Measurements from ENCODE around the gene VAX1.
"Not testable (repeated sequence)": the region's sequence is repeated elsewhere in the genome, so short reads cannot be mapped to it uniquely, and the experiment has no call there.

The VAX1 gene

DNA sequence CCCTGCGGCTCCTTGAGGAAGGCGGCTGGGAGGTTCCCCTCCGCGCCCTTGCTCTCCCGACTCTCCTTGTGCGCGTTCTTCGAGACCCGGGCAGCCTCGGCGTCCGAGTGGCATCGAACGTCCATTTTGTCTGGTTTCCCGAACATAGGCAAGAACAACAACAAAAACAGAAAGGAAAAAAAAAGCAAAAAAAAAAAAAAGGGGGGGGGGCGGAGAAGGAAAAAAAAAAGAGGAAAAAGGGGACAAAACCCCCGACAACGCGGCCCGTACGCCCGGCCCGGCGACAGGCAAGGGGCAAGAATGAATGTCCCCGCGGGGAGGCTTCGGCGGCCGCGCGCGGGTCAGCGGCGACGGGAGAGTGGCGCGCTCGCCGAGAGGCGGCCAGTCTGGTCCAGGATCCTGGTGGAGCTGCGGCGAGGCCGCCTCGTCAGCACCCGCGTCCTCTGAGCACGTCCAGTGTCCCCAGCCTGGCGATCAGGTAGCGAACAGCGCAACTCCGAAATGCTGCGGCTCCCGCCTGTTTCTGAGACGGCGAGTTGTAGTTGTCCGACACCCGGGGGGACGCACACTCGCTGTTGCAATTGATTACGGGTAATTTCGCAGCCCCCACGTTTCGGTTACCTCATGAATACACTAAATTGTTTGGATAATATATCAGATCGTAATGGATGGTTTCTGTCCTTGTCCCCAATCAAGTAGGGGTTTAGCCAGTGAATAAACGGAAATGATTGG lies at the start of gene VAX1:
Gene VAX1, minus strand, starts transcription at position 360 of the 732 bp plus-strand sequence. Its CDS starts 214 bp downstream, at position 146.
- peak; percentile 63 for DNase-seq

DNA sequence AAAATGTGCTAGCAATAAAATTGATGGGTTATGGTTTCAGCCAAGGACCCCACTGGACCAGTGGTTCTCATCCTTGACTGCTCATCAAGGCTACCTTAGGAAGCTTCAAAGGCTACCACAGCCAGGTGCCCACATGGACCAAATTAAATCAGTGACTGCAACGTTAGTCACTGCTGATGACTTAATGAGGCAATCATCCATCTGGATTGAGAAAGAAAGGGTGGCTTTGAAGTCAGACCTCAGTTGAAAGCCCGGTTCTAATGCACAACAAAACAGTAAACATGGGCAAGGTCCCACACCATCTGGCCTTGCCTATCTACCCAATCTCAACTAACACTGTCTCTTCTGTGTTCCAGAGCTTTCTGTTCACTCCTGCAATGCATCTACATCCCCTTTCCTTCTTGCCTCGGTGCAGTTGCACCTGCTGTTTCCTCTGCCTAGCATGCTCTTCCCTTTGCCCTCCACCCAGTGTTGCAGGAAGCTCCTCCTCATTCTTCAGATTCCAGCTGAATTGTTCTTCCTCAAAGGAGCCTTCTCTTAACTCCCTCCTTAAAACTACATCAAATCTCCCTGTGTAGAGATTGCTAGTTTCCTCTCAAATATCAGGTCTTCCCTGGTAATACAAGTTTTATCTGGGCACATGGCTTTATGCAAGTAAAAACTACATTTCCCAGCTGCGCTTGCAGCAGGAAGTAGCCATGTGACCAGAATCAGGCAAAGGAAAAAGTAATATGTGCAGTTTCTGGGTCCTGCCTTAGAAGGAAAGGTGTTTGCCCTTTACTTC lies 49.0 kb upstream of the VAX1 start:
- no peak for DNase-seq

DNA sequence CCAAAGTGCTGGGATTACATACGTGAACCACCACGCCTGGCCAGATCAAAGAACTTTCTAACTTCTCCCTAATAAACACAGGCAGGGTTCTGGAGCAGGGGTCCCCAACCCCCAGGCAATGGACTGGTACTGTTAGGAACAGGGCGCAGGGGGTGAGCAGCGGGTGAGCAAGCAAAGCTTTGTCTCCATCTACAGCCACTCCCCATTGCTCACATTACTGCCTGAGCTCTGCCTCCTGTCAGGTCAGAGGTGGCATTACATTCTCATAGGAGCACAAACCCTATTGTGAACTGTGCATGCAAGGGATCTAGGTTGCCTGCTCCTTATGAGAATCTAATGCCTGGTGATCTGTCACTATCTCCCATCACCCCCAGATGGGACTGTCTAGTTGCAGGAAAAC lies 47.7 kb upstream of the VAX1 start:
- DNase-seq = not testable (repeated sequence)

- no peak for DNase-seq
Observed at GRCh38 chr10:117184821-117185220, 46.8 kb upstream of the VAX1 start.

DNA sequence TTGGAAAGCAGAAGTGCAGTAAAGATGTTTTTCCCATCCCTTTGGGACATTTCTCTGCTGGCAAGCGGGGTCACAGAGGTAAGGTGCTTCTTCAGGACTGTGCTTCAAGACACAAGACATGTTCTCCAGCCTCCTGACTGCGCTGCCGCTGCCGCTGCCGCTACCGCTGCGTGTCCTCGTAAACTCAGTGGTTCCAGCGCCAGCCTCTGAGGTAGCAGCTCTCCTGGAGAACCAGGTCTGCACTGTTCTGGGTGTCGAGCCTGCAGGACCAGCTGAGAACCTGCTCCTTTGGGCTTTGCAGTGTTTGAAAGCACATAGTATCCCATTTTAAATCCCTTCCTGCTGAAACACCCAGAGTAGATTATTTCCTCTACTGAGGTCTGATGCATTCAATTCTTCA lies 46.2 kb upstream of the VAX1 start:
- no peak for DNase-seq

DNA sequence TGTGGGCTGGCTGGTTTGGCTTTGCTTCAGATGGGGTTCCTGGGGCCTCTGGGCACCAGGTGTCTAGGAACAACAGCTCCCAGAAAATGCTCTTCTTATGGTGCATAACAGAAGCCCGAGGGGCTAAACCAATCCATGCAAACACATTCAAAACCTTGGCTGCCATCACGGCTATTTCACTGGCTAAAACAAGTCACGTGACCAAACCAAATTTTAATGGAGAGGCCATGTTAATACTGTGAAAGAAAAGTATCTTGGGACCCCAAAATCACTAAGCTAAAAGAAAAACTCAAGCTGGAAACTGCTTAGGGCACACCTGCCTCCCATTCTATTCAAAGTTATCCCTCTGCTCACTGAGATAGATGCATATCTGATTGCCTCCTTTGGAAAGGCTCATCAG lies 40.1 kb upstream of the VAX1 start:
- no peak for DNase-seq

GRCh38 chr10:117175901-117176534 lies 37.9 kb upstream of the VAX1 start:
- DNase-seq = peak; percentile 73

GRCh38 chr10:117175215-117175900 lies 37.3 kb upstream of the VAX1 start:
- DNase-seq = peak; percentile 71

DNA sequence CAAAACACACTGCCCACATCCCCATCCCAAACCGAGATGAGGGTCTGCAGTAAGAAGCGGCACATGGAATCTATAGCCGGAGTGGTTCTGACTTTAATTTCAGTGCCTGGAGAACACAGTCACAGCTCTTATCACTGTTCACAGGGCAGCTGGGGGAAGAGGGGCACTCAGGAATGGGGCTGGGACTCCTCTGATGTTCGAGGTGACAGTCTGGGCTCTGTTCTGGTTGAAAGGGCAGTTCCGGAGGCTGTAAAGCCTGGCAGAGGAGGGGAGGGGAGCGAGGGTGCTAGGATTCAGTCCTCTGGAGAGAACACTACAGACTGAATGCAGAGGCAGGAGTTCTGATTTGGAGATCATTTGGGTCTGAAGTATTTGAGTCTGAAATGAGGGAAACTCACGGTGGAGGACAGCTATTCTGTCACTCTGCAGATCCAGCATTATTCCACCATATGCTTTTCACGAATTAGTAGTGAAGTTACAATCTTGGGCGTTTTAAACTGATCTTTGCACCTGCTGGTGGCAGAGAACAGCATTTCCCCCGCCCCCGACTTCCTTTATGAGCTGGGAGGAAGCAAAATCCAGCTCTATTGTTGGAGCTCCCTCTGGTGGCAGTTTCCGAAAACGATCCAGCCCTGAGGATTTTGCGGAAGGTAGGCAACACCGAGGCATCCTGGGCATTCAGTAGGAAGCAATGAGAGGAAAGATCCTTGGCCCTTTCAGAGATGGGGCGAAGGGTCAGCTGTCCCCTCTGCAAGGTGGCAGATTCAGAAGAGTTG lies 36.6 kb upstream of the VAX1 start:
- peak; percentile 83 for DNase-seq

DNA sequence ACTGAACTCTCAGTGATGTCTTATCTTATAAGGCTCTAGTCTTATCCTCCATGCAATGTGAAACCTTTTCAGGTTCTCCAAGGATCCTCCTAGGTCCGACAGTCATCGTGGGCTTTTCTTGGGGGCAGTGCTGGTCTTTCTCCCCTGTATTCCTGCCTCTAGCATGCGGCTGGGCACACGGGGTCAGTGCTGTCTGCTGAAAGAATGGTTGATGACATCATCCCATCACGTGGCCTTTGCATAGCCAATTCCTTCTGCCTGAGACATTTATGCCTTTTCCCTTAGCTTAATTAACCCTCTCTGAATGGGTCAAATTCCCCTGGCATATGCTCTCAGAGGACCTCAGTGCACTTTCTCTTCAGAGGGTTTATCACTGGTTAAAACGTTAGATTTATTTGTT lies 32.2 kb upstream of the VAX1 start:
- DNase-seq = peak; percentile 38

DNA sequence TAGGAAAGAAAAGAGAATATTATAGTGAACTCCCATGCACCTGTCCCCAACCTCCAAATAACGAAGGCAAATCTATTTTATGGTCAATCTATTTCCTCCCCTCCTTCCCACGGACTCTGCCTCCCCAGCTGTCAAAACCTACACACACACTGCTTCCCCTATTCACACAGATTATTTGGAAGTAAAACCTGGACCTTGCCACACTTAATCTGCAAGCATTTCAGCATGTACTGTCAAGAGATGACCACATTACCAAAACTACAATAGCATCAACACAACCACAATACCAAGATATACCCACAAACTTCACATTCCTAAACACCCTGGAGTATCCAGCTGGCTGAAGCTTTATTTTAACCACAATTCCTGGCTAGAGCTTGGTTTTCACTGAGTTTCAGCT lies 31.4 kb upstream of the VAX1 start:
- no peak for DNase-seq

- DNase-seq = no peak
Observed at GRCh38 chr10:117168729-117169128, 30.7 kb upstream of the VAX1 start.

DNA sequence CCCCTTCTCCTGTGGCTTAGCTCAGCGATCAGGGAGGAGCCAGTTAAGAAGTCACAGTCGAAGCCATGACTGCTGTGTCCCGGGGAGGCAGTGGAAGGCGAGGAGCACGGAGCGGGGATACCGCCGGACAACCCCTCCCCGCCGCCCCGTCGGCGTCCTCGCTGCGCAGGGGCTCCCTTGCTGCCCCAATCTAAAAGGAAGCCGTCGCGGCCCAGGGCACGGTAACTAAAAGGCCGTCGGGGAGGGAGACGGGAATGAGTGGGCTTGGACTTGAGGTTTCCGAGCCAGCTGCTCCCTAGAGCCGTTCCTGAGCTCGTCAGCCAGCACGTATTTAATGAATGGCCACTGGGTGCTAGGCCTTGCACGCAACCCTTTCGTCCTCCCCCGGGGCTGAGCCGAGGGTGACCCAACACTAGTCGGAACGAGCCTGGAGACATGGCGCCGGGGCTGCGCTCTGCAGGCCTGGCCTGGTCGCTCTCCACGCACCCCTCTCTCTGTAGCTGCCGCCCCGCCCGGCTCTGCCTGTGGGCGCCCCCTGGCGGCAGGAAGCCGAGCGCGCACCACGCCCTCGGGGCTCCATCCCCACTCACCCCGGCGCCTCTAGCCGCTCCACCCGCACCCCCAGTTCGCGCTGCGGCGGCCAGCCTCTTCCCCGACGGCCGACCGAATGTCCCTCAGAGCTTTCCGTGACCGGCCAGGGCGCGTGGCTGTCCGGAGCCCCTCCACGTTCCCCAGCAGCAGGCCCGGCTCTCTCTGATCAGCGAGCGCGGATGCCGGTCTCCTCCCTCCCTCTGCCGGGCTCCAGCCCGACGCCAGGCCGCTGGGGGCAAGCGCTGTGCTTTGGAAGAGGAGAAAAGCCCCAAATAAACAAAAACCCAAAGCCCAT lies 30.0 kb upstream of the VAX1 start:
- peak; percentile 63 for DNase-seq

- no peak for DNase-seq
Observed at GRCh38 chr10:117167346-117167788, 29.3 kb upstream of the VAX1 start.

- DNase-seq = no peak
Observed at GRCh38 chr10:117166418-117167345, 28.6 kb upstream of the VAX1 start.

DNA sequence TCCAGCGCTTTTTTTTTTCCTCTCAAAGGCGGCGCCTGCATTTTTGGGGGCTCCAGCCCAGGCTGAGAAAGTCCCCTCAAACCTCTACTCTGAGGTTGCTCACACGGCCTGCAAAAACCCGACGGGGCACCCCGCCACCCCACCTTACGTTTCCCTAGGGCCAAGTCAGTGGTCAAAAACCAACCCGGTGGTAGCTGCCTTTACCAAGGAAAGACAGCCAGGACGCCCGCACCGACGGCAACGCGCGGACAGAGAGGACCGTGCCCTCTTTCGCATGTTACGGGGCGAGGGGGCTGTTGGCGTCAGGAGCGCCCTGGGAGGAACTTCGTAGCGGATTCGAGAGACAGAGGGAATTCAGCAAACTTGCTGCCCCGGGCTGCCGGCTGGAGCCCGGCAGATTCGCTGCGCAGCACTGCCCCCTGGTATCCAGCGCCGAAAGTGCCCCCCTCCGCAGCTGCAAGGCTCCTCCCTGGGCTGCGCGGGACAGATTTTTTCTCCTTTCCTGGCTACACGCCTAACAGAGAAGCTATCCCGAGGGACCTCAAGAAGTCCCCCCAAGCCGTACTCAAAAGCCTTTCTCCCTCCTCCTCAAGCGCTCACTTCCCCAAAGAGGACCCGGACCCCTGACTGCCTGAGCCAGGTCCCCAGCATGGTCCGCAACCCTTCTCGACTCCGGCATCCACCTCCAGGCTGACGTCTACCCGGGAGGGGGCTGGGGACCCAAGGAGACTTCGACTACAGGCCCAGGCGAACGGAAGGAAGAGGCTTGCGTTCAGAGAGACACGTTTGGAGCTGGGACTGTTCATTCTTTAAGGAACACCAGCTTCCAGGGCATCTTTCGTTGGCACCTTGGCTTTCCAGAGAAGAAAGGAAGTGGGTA lies 27.7 kb upstream of the VAX1 start:
- peak; percentile 68 for DNase-seq

DNA sequence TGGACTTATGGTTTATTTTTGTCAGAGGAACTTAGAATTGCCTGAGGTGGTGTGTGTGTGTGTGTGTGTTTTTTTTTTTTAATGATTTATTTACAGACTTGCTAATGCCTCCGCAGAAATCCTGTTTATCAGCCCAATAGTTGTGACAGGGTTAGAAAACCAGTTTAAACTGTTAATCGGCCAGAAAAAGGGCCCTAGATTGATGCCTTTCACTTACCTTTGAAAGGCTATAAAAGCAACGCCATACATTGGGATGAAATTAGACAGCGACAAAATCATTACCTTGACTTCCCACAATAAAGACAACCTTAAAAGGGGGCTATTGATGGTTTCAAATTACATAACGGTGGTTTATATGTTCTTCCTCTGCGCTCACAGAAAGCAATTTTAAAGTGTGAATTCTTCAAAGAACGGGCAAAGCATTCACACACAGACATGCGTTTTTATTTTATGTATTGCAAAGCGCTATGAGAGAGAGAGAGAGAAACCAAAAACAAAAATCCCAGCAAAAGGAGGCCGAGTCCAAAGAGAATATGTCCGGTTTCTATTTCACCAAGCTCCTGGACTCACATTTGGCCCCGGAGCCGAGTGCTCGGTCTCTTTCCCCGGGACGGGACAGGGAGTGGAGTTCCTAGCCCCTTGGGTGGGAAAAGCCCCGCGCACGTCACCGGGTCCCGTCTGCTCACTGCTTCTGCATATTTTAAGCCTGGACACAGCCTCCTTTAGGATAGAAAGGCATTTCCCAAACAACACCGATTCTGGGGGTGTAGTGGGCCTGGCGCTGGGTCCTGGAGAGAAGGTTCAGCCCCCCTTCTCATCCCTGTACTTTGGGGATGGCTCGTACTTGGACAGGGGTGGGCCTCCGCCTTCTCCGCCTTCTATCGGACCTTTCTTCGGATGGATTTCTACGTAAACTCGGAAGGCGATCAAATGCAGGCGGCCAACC lies 26.8 kb upstream of the VAX1 start:
- DNase-seq = no peak
